OCI-LY7 (cell line): ENCODE data around the gene DNAL4.

ENCODE experiments used
- CTCF ChIP-seq: fragments of 200-600 bp; sonication (generic); conservative IDR thresholded peaks from 2 replicates; pipeline ENCODE4 v1.5.1; 2014; ENCODE audit warnings: mild to moderate bottlenecking, antibody characterized with exemption, low read length, moderate library complexity, mixed read lengths
- EZH2phosphoT487 ChIP-seq: fragments of 200-600 bp; sonication (generic); IDR thresholded peaks from 2 replicates; pipeline ENCODE4 v1.6.1; 2018; ENCODE audit warnings: low read depth, borderline replicate concordance, mild to moderate bottlenecking, mixed run types, antibody characterized with exemption, low read length, moderate library complexity, mixed read lengths

- TF ChIP-seq CTCF (no peak), EZH2phosphoT487 (no peak)
Measured at GRCh38 chr22:38796262-38796957, 2.5 kb upstream of the DNAL4 start.
